ENCODE measurements around the gene TCF3. TPM values are rescaled to one million over a fixed set of nuclear protein-coding genes. Genes with fewer than 3 reads are reported as not detected.

Gene TCF3
- total RNA-seq, 6 experiments from 2014 or later, result 74.9 to 102 (median 82.0) TPM

DNA sequence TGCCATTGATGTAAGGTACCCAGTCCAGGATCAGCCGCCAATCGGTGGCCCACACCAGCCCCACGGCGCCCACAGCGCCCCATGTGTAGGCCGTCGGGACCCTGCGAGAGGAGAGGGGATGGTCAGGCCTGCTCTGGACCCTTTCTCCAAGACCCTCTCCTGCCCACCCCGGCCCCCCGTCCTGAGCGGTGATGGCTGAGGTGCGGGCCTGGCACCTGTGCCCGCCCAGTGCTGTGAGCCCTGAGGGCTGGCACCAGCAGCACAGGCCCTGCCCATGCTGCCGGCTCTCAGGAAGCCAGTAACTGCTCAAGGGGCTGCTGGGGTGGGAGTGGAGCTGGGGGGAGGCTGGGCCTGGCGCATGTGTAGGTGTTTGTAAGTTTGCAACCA lies 53.0 kb downstream of the TCF3 start:
- no peak for DNase-seq
- Mint-ChIP-seq H3K27me3 (ENCODE audit: insufficient read depth) (peaks cover 3% of the 10 kb centered on the region; the same call in 1 of the 2 replicates), H3K4me1 (ENCODE audit: low read depth) (peaks cover 10% of the 10 kb centered on the region; the same call in 1 of the 2 replicates), H3K4me3 (no peak overlapping the region), H3K36me3 (ENCODE audit: low read depth) (peaks cover 9% of the 10 kb centered on the region), H3K9me3 (no peaks in the 10 kb centered on the region), H3K27ac (no peak overlapping the region)
- TF ChIP-seq, protein P1, sequence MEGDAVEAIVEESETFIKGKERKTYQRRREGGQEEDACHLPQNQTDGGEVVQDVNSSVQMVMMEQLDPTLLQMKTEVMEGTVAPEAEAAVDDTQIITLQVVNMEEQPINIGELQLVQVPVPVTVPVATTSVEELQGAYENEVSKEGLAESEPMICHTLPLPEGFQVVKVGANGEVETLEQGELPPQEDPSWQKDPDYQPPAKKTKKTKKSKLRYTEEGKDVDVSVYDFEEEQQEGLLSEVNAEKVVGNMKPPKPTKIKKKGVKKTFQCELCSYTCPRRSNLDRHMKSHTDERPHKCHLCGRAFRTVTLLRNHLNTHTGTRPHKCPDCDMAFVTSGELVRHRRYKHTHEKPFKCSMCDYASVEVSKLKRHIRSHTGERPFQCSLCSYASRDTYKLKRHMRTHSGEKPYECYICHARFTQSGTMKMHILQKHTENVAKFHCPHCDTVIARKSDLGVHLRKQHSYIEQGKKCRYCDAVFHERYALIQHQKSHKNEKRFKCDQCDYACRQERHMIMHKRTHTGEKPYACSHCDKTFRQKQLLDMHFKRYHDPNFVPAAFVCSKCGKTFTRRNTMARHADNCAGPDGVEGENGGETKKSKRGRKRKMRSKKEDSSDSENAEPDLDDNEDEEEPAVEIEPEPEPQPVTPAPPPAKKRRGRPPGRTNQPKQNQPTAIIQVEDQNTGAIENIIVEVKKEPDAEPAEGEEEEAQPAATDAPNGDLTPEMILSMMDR (IDR thresholded peaks at IDR 0.05), result no peak

DNA sequence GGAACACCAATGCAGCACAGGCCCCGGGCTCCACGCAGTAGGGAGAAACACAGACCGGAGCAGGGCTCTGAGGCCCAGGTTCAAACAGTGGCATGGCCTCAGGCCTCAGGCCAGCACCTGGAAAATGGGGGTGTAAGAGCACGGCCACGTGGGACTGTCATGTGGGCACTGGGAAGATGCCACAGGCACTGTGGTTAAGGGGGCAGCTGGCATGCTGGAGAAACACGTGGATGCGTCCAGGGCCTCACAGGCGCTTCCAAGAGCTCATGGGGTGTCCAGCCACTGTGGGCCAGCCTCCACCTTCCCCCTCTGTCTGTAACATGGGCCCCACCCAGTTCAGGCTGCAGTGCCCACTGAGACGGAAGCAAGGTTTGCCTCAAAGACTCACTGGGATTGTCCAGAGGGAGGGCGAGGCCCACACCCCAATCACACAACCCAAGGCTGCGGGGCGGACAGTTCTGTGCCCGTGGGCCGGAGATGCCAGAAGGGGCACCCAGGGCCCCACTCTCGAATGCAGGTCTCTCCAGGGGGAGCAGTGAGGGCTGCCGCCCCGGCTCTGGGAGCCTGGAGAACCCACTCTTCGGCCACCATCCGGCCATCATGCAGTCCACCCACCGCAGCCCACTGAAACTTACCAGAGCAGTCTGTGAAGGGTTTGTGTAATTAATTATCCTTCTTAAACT lies 53.5 kb downstream of the TCF3 start:
- Mint-ChIP-seq H3K9me3 (no peaks in the 10 kb centered on the region), H3K36me3 (ENCODE audit: low read depth) (peaks cover 9% of the 10 kb centered on the region), H3K4me1 (ENCODE audit: low read depth) (peaks cover 4% of the 10 kb centered on the region; the same call in 1 of the 2 replicates), H3K27ac (no peak overlapping the region), H3K4me3 (no peak overlapping the region), H3K27me3 (ENCODE audit: insufficient read depth) (peaks cover 2% of the 10 kb centered on the region; the same call in 1 of the 2 replicates)
- TF ChIP-seq, protein P1 (IDR thresholded peaks at IDR 0.05), result no peak
- no peak for DNase-seq

GRCh38 chr19:1593501-1593772 lies 59.0 kb downstream of the TCF3 start:
- Mint-ChIP-seq H3K4me1 (ENCODE audit: low read depth) (peaks cover 21% of the 10 kb centered on the region), H3K4me3 (peak overlapping the region; percentile 95; the same call in 1 of the 2 replicates), H3K36me3 (ENCODE audit: low read depth) (no peaks in the 10 kb centered on the region; the same call in 1 of the 2 replicates), H3K27me3 (ENCODE audit: insufficient read depth) (peaks cover 5% of the 10 kb centered on the region), H3K27ac (no peak overlapping the region; the same call in 1 of the 2 replicates), H3K9me3 (no peaks in the 10 kb centered on the region)
- TF ChIP-seq, protein P1 (IDR thresholded peaks at IDR 0.05), result no peak
- DNase-seq, result no peak

DNA sequence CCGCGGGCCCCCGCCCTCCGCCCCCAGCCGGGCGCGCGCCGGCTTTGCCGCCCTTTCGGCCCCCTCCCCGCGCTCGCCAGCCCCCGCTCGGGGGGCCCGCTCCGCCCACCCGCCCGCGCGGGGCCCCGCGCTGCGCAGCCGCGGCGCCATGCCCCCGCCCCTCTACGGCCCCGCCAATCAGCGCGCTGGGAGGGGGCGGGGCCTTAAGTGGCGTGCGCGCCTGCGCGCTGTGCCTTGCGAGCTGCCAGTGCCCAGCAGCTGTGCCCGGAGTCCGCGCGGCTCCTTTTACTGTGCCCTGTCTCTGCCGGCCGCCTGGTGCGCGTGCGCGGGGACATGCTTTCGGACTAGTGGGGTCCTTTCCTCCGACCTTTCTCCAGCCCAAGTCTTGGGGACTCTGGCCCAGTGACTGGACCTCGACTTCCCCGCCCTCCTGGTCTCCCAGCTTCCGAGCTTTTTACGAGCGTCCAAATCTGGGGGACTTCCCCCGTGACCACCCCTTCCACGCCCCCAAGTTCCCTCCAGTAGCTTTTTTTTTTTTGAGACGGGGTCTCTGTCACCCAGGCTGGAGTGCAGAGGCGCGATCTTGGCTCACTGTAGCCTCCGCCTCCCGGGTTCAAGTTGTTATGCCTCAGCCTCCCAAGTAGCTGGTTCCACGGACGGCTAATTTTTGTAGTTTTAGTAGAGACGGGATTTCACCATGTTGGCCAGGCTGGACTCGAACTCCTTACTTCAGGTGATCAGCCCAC lies 59.5 kb downstream of the TCF3 start, which contains the start of gene MBD3:
MBD3 (minus strand) TSS at position 111 of the 746 bp plus-strand sequence. CDS start 234 bp downstream, outside the sequence.
- H3K27ac Mint-ChIP-seq, result peak within 1 kb of the TSS; percentile 89
- TF ChIP-seq, protein P1 (IDR thresholded peaks at IDR 0.05), result no peak
- H3K4me1 Mint-ChIP-seq (ENCODE audit: low read depth), result peaks cover 23% of the 10 kb centered on the region
- H3K9me3 Mint-ChIP-seq, result no peaks in the 10 kb centered on the region
- peak; percentile 88 for DNase-seq
- peaks cover under 1% of the 10 kb centered on the region; the same call in 1 of the 2 replicates for H3K36me3 Mint-ChIP-seq (ENCODE audit: low read depth)
- H3K4me3 Mint-ChIP-seq, result peak within 1 kb of the TSS; percentile 95
- H3K27me3 Mint-ChIP-seq (ENCODE audit: insufficient read depth), result peaks cover 5% of the 10 kb centered on the region

- Mint-ChIP-seq H3K4me1 (ENCODE audit: low read depth) (peaks cover 29% of the 10 kb centered on the region), H3K36me3 (ENCODE audit: low read depth) (peaks cover 8% of the 10 kb centered on the region; the same call in 1 of the 2 replicates), H3K9me3 (no peaks in the 10 kb centered on the region), H3K4me3 (peak overlapping the region; percentile 95), H3K27me3 (ENCODE audit: insufficient read depth) (peaks cover 5% of the 10 kb centered on the region), H3K27ac (peak overlapping the region; percentile 84)
- DNase-seq, result peak; percentile 73
- TF ChIP-seq, protein P1 (IDR thresholded peaks at IDR 0.05), result no peak
These were observed 60.2 kb downstream of the TCF3 start for GRCh38 chr19:1592024-1592754.
